KMS-11 (cell line): ENCODE results near the gene NT5C1A.

Experiments used
- H2AFZ ChIP-seq: fragments of 200-600 bp; sonication (generic); 2 replicates; pipeline ENCODE4 v1.6.1; 2016; ENCODE audit warnings: antibody characterized with exemption, mixed run types, low read depth
- H3K27ac ChIP-seq: fragments of 200-600 bp; sonication (generic); 2 replicates; pipeline ENCODE4 v1.6.1; 2016; ENCODE audit warnings: mild to moderate bottlenecking, mixed run types
- H3K27me3 ChIP-seq: fragments of 200-600 bp; sonication (generic); 2 replicates; pipeline ENCODE4 v1.6.1; 2017; ENCODE audit warnings: mild to moderate bottlenecking, low read depth, mixed run types, moderate library complexity; ENCODE audit not compliant: insufficient read depth
- H3K36me3 ChIP-seq: fragments of 200-600 bp; sonication (generic); 2 replicates; pipeline ENCODE4 v1.6.1; 2017; ENCODE audit warnings: mild to moderate bottlenecking, mixed run types; ENCODE audit not compliant: insufficient read depth
- H3K4me1 ChIP-seq: fragments of 200-600 bp; sonication (generic); 2 replicates; pipeline ENCODE4 v1.6.1; 2016; ENCODE audit warnings: mild to moderate bottlenecking, low read depth, mixed run types; ENCODE audit not compliant: poor library complexity, severe bottlenecking
- H3K4me2 ChIP-seq: fragments of 200-600 bp; sonication (generic); 2 replicates; pipeline ENCODE4 v1.7.0; 2016; ENCODE audit warnings: mild to moderate bottlenecking, mixed run types
- H3K4me3 ChIP-seq: fragments of 200-600 bp; sonication (generic); IDR thresholded peaks from 2 replicates; pipeline ENCODE4 v1.6.1; 2017; ENCODE audit warnings: low read depth, low read length, mixed read lengths; ENCODE audit not compliant: insufficient read depth
- H3K79me2 ChIP-seq: fragments of 200-600 bp; sonication (generic); 2 replicates; pipeline ENCODE4 v1.6.1; 2016; ENCODE audit warnings: low read depth, mixed run types; ENCODE audit not compliant: insufficient read depth
- H3K9ac ChIP-seq: fragments of 200-600 bp; sonication (generic); 2 replicates; pipeline ENCODE4 v1.6.1; 2016; ENCODE audit warnings: mild to moderate bottlenecking, mixed run types
- H4K20me1 ChIP-seq: fragments of 200-600 bp; sonication (generic); 2 replicates; pipeline ENCODE4 v1.6.1; 2016; ENCODE audit warnings: mild to moderate bottlenecking, mixed run types; ENCODE audit not compliant: insufficient read depth
- TF ChIP-seq, protein P1 (sequence below): fragments of 200-600 bp; sonication (generic); conservative IDR thresholded peaks from 2 replicates; pipeline ENCODE4 v1.6.1; 2017; ENCODE audit warnings: low read depth, mild to moderate bottlenecking, antibody characterized with exemption, low read length, moderate library complexity, mixed read lengths

NT5C1A gene

DNA sequence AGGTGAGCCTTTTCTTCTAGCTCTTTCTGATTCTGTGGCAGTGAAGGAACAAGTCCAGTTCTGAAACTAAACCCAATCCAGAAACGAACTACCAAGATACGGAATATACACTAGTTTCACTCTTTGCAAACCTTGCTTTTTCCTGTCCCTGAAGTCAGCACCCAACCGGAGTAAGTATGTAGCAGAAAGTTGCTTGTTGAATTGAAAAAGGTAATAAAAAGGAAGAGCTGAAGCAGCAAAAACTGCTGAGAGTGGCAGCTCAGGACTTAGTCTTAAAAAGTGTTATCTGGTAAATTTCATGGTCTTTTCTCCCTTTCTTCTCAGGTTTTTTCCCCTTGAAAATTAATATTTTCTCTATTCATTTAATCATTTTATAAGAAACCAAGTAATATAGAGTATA is 9.4 kb upstream of the NT5C1A start:
- no peak overlapping the region for H3K4me3 ChIP-seq
- H3K9ac ChIP-seq, result no peak overlapping the region
- H3K27me3 ChIP-seq, result 0 out of 2 replicates have a peak, but pooled peaks cover 2% of the 10 kb centered on the region
- H3K27ac ChIP-seq, result no peak overlapping the region
- H3K4me1 ChIP-seq, result no peaks in the 10 kb centered on the region
- no peak overlapping the region for H3K4me2 ChIP-seq
- H3K36me3 ChIP-seq, result no peaks in the 10 kb centered on the region
- no peak overlapping the region for H2AFZ ChIP-seq
- H4K20me1 ChIP-seq, result no peaks in the 10 kb centered on the region
- TF ChIP-seq, protein P1, sequence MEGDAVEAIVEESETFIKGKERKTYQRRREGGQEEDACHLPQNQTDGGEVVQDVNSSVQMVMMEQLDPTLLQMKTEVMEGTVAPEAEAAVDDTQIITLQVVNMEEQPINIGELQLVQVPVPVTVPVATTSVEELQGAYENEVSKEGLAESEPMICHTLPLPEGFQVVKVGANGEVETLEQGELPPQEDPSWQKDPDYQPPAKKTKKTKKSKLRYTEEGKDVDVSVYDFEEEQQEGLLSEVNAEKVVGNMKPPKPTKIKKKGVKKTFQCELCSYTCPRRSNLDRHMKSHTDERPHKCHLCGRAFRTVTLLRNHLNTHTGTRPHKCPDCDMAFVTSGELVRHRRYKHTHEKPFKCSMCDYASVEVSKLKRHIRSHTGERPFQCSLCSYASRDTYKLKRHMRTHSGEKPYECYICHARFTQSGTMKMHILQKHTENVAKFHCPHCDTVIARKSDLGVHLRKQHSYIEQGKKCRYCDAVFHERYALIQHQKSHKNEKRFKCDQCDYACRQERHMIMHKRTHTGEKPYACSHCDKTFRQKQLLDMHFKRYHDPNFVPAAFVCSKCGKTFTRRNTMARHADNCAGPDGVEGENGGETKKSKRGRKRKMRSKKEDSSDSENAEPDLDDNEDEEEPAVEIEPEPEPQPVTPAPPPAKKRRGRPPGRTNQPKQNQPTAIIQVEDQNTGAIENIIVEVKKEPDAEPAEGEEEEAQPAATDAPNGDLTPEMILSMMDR, result no peak
- no peaks in the 10 kb centered on the region for H3K79me2 ChIP-seq

GRCh38 chr1:39680751-39681150 is 8.8 kb upstream of the NT5C1A start:
- H3K4me1 ChIP-seq, result no peaks in the 10 kb centered on the region
- no peak overlapping the region for H3K27ac ChIP-seq
- H3K4me2 ChIP-seq, result no peak overlapping the region
- no peaks in the 10 kb centered on the region for H3K79me2 ChIP-seq
- no peak overlapping the region for H3K9ac ChIP-seq
- H3K4me3 ChIP-seq, result no peak overlapping the region
- no peaks in the 10 kb centered on the region for H4K20me1 ChIP-seq
- TF ChIP-seq, protein P1, result no peak
- H3K36me3 ChIP-seq, result no peaks in the 10 kb centered on the region
- H2AFZ ChIP-seq, result no peak overlapping the region
- no peaks in the 10 kb centered on the region for H3K27me3 ChIP-seq

- Histone ChIP-seq H3K79me2 (no peaks in the 10 kb centered on the region), H3K27ac (no peak overlapping the region), H4K20me1 (no peaks in the 10 kb centered on the region), H3K4me2 (no peak overlapping the region), H2AFZ (no peak overlapping the region), H3K9ac (no peak overlapping the region), H3K36me3 (no peaks in the 10 kb centered on the region), H3K4me3 (no peak overlapping the region), H3K4me1 (no peaks in the 10 kb centered on the region), H3K27me3 (no peaks in the 10 kb centered on the region)
- TF ChIP-seq, protein P1, result no peak
These were observed 7.9 kb upstream of the NT5C1A start for GRCh38 chr1:39679821-39680220.

GRCh38 chr1:39678889-39679288 is 7.0 kb upstream of the NT5C1A start:
- H4K20me1 ChIP-seq, result no peaks in the 10 kb centered on the region
- no peaks in the 10 kb centered on the region for H3K4me1 ChIP-seq
- H2AFZ ChIP-seq, result no peak overlapping the region
- H3K9ac ChIP-seq, result no peak overlapping the region
- TF ChIP-seq, protein P1, result no peak
- no peaks in the 10 kb centered on the region for H3K36me3 ChIP-seq
- H3K79me2 ChIP-seq, result no peaks in the 10 kb centered on the region
- H3K27me3 ChIP-seq, result no peaks in the 10 kb centered on the region
- no peak overlapping the region for H3K27ac ChIP-seq
- H3K4me3 ChIP-seq, result no peak overlapping the region
- no peak overlapping the region for H3K4me2 ChIP-seq

DNA sequence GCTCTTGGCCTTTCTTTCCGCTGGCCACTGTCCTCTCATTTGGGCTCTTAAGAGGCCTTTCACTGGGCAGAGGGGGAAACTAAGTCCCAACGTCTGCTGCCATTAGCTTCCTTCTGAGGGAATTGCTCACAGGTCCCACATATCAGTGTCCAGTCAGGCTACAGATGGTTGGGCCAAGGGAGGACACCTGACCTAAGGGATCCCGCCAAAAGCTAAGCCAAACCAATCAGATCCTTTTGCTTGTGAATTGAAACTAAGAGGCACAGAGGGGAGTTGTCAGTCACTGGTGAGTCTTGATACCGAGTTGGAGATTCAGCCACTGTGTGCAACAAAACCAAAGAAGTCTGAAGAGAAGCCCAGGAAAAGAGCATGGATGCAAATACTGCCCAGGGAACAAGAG is 5.7 kb upstream of the NT5C1A start:
- TF ChIP-seq, protein P1, result no peak
- no peaks in the 10 kb centered on the region for H3K36me3 ChIP-seq
- no peaks in the 10 kb centered on the region for H4K20me1 ChIP-seq
- H3K4me3 ChIP-seq, result no peak overlapping the region
- H3K9ac ChIP-seq, result no peak overlapping the region
- no peaks in the 10 kb centered on the region for H3K27me3 ChIP-seq
- H2AFZ ChIP-seq, result no peak overlapping the region
- no peak overlapping the region for H3K4me2 ChIP-seq
- H3K4me1 ChIP-seq, result no peaks in the 10 kb centered on the region
- no peak overlapping the region for H3K27ac ChIP-seq
- H3K79me2 ChIP-seq, result no peaks in the 10 kb centered on the region
